ENCODE data around the gene SYPL2.
A peak's percentile ranks its signal among the peaks of the same experiment; 100 is the strongest.

SYPL2 gene

GRCh38 chr1:109521002-109521951, 54.9 kb downstream of the SYPL2 start:
- no peak for DNase-seq

- DNase-seq = no peak
Measured at GRCh38 chr1:109522026-109522425, 55.7 kb downstream of the SYPL2 start.

GRCh38 chr1:109523706-109524105, 57.4 kb downstream of the SYPL2 start:
- no peak for DNase-seq

- no peak for DNase-seq
Measured at GRCh38 chr1:109527098-109527811, 60.9 kb downstream of the SYPL2 start.

GRCh38 chr1:109527846-109528695, 61.7 kb downstream of the SYPL2 start:
- no peak for DNase-seq

- no peak for DNase-seq
Measured at GRCh38 chr1:109528712-109529111, 62.4 kb downstream of the SYPL2 start.

- DNase-seq = peak; percentile 28
Measured at GRCh38 chr1:109529881-109530456, 63.6 kb downstream of the SYPL2 start.

- DNase-seq = no peak
Measured at GRCh38 chr1:109530457-109531087, 64.2 kb downstream of the SYPL2 start.

GRCh38 chr1:109531380-109531779, 65.0 kb downstream of the SYPL2 start:
- DNase-seq = no peak
